ENCODE measurements around the gene ZNF304. TPM values are rescaled to one million over a fixed set of nuclear protein-coding genes. Genes with fewer than 3 reads are reported as not detected.
"Not testable (repeated sequence)": the region's sequence is repeated elsewhere in the genome, so short reads cannot be mapped to it uniquely, and the experiment has no call there.

ZNF304 gene
- polyA plus RNA-seq, 1 donor = 11.1 TPM

DNA sequence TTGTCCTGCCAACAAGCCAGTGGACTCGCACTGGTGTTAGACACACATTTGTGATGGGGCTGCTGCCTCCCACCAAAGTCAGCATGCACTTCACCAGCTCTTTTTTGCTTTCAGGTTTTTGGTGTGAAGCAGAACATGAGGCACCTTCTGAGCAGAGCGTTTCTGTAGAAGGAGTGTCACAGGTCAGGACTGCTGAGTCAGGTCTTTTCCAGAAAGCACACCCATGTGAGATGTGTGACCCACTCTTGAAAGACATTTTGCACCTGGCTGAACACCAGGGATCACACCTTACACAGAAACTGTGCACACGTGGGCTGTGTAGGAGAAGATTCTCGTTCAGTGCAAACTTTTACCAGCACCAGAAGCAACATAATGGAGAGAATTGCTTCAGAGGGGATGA is 4.8 kb downstream of the ZNF304 start:
- Histone ChIP-seq H3K4me3 (ENCODE audit: low read length) (no peak overlapping the region), H3K36me3 (ENCODE audit: control insufficient read depth, insufficient read depth, low read length) (peaks cover 63% of the 10 kb centered on the region), H3K27ac (ENCODE audit: low read length) (no peak overlapping the region), H3K9me3 (ENCODE audit: control insufficient read depth, low read depth, low read length) (no peaks in the 10 kb centered on the region), H3K27me3 (ENCODE audit: control insufficient read depth, insufficient read depth, low read length) (no peaks in the 10 kb centered on the region), H3K4me1 (ENCODE audit: control insufficient read depth, insufficient read depth, low read length) (peaks cover 7% of the 10 kb centered on the region)
- no CpG with 5 or more reads among the region's 4 CpGs for WGBS (ENCODE audit: insufficient coverage, low lambda C conversion rate)
- DNase-seq = no peak

GRCh38 chr19:57357406-57357805 is 6.3 kb downstream of the ZNF304 start:
- peaks cover 63% of the 10 kb centered on the region for H3K36me3 ChIP-seq (ENCODE audit: control insufficient read depth, insufficient read depth, low read length)
- no peaks in the 10 kb centered on the region for H3K9me3 ChIP-seq (ENCODE audit: control insufficient read depth, low read depth, low read length)

GRCh38 chr19:57359300-57359699 is 8.2 kb downstream of the ZNF304 start:
- Histone ChIP-seq H3K9me3 (ENCODE audit: control insufficient read depth, low read depth, low read length) (no peaks in the 10 kb centered on the region), H3K27ac (ENCODE audit: low read length) (no peak overlapping the region), H3K36me3 (ENCODE audit: control insufficient read depth, insufficient read depth, low read length) (peaks cover 49% of the 10 kb centered on the region), H3K4me1 (ENCODE audit: control insufficient read depth, insufficient read depth, low read length) (no peaks in the 10 kb centered on the region), H3K27me3 (ENCODE audit: control insufficient read depth, insufficient read depth, low read length) (no peaks in the 10 kb centered on the region), H3K4me3 (ENCODE audit: low read length) (no peak overlapping the region)
- DNase-seq = no peak

More at GRCh38 chr19:57357406-57357805, 6.3 kb downstream of the ZNF304 start:
- Histone ChIP-seq H3K27me3 (ENCODE audit: control insufficient read depth, insufficient read depth, low read length) (no peaks in the 10 kb centered on the region), H3K27ac (ENCODE audit: low read length) (no peak overlapping the region), H3K4me1 (ENCODE audit: control insufficient read depth, insufficient read depth, low read length) (peaks cover 1% of the 10 kb centered on the region), H3K4me3 (ENCODE audit: low read length) (no peak overlapping the region)
- DNase-seq = no peak
- no CpG with 5 or more reads among the region's 5 CpGs for WGBS (ENCODE audit: insufficient coverage, low lambda C conversion rate)

DNA sequence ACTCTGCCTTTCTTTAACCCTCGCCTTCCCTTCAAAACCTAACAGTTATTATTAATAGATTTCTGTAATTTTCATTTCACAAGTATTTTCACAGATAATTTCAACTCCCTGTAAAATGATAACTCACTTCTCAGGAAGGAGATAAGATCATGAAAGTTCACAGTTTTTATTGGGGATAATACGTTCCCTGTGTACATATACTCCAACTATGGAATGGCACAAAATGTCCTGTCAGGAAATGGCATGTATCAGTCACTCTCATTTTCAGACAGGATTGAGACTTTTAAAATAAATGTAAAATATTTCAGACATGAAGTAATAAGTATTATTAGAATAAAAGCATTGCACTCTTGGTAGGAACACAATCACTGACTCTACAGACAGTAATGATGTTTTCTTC is 11.3 kb downstream of the ZNF304 start:
- WGBS (ENCODE audit: insufficient coverage, low lambda C conversion rate) = 100% methylated on average over 1 of the region's 2 CpGs
- no peaks in the 10 kb centered on the region for H3K4me1 ChIP-seq (ENCODE audit: control insufficient read depth, insufficient read depth, low read length)

GRCh38 chr19:57362997-57363687 is 12.1 kb downstream of the ZNF304 start, which contains the start of the genes TRAPPC2B and ZNF547:
TRAPPC2B (plus strand) TSS chr19:57363551; CDS start chr19:57364834, 1,283 bp downstream.
ZNF547 (plus strand) TSS chr19:57363551; CDS start chr19:57368556, 5,005 bp downstream.
- Histone ChIP-seq H3K27me3 (ENCODE audit: control insufficient read depth, insufficient read depth, low read length) (no peaks in the 10 kb centered on the region), H3K27ac (ENCODE audit: low read length) (peak within 1 kb of the TSS; percentile 93), H3K36me3 (ENCODE audit: control insufficient read depth, insufficient read depth, low read length) (peaks cover 10% of the 10 kb centered on the region), H3K4me3 (ENCODE audit: low read length) (peak within 1 kb of the TSS; percentile 67), H3K4me1 (ENCODE audit: control insufficient read depth, insufficient read depth, low read length) (no peaks in the 10 kb centered on the region), H3K9me3 (ENCODE audit: control insufficient read depth, low read depth, low read length) (no peaks in the 10 kb centered on the region)
- DNase-seq = peak; percentile 100
- no CpG with 5 or more reads among the region's 47 CpGs for WGBS (ENCODE audit: insufficient coverage, low lambda C conversion rate)

More for the DNA sequence above, 11.3 kb downstream of the ZNF304 start:
- Histone ChIP-seq H3K36me3 (ENCODE audit: control insufficient read depth, insufficient read depth, low read length) (peaks cover 18% of the 10 kb centered on the region), H3K9me3 (ENCODE audit: control insufficient read depth, low read depth, low read length) (no peaks in the 10 kb centered on the region), H3K27ac (ENCODE audit: low read length) (peak overlapping the region; percentile 93), H3K27me3 (ENCODE audit: control insufficient read depth, insufficient read depth, low read length) (no peaks in the 10 kb centered on the region), H3K4me3 (ENCODE audit: low read length) (peak overlapping the region; percentile 67)
- DNase-seq = no peak

GRCh38 chr19:57363688-57364181 is 12.7 kb downstream of the ZNF304 start:
- peak in 1 of 2 donors; percentile 55 for DNase-seq
- peaks cover 4% of the 10 kb centered on the region for H3K36me3 ChIP-seq (ENCODE audit: control insufficient read depth, insufficient read depth, low read length)
- no peaks in the 10 kb centered on the region for H3K9me3 ChIP-seq (ENCODE audit: control insufficient read depth, low read depth, low read length)
- WGBS (ENCODE audit: insufficient coverage, low lambda C conversion rate) = no CpG with 5 or more reads among the region's 18 CpGs
- no peaks in the 10 kb centered on the region for H3K4me1 ChIP-seq (ENCODE audit: control insufficient read depth, insufficient read depth, low read length)
- peak overlapping the region; percentile 80 for H3K27ac ChIP-seq (ENCODE audit: low read length)
- peak overlapping the region; percentile 67 for H3K4me3 ChIP-seq (ENCODE audit: low read length)
- no peaks in the 10 kb centered on the region for H3K27me3 ChIP-seq (ENCODE audit: control insufficient read depth, insufficient read depth, low read length)

- Histone ChIP-seq H3K36me3 (ENCODE audit: control insufficient read depth, insufficient read depth, low read length) (peaks cover 2% of the 10 kb centered on the region), H3K4me3 (ENCODE audit: low read length) (no peak overlapping the region), H3K9me3 (ENCODE audit: control insufficient read depth, low read depth, low read length) (no peaks in the 10 kb centered on the region), H3K27ac (ENCODE audit: low read length) (no peak overlapping the region), H3K27me3 (ENCODE audit: control insufficient read depth, insufficient read depth, low read length) (no peaks in the 10 kb centered on the region), H3K4me1 (ENCODE audit: control insufficient read depth, insufficient read depth, low read length) (no peaks in the 10 kb centered on the region)
- DNase-seq = no peak
- WGBS (ENCODE audit: insufficient coverage, low lambda C conversion rate) = 100% methylated on average over 2 of the region's 2 CpGs
Observed at GRCh38 chr19:57366776-57367175, 15.7 kb downstream of the ZNF304 start.

- Histone ChIP-seq H3K27me3 (ENCODE audit: control insufficient read depth, insufficient read depth, low read length) (no peaks in the 10 kb centered on the region), H3K4me1 (ENCODE audit: control insufficient read depth, insufficient read depth, low read length) (no peaks in the 10 kb centered on the region), H3K36me3 (ENCODE audit: control insufficient read depth, insufficient read depth, low read length) (peaks cover 45% of the 10 kb centered on the region), H3K27ac (ENCODE audit: low read length) (no peak overlapping the region), H3K9me3 (ENCODE audit: control insufficient read depth, low read depth, low read length) (peaks cover 17% of the 10 kb centered on the region), H3K4me3 (ENCODE audit: low read length) (no peak overlapping the region)
- DNase-seq = no peak
- WGBS (ENCODE audit: insufficient coverage, low lambda C conversion rate) = 100% methylated on average over 1 of the region's 6 CpGs
Observed at GRCh38 chr19:57374179-57374578, 23.1 kb downstream of the ZNF304 start.

DNA sequence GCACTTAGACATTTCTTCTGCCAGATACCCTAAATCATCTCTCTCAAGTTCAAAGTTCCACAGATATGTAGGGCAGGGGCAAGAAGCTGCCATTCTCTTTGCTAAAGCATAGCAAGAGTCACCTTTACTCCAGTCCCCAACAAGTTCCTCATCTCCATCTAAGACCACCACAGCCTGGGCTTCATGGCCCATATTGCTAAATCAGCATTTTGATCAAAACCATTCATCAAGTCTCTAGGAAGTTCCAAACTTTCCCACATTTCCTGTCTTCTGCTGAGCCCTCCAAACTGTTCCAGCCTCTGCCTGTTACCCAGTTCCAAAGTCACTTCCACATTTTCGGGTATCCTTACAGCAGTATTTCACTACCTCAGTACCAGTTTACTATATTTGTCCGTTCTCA is 23.6 kb downstream of the ZNF304 start:
- not testable (repeated sequence) for H3K27ac ChIP-seq (ENCODE audit: low read length); DNase-seq; H3K4me3 ChIP-seq (ENCODE audit: low read length); H3K4me1 ChIP-seq (ENCODE audit: control insufficient read depth, insufficient read depth, low read length); H3K27me3 ChIP-seq (ENCODE audit: control insufficient read depth, insufficient read depth, low read length)
- 100% methylated on average over 1 of the region's 2 CpGs for WGBS (ENCODE audit: insufficient coverage, low lambda C conversion rate)
- H3K36me3 ChIP-seq (ENCODE audit: control insufficient read depth, insufficient read depth, low read length) = peaks cover 45% of the 10 kb centered on the region
- peaks cover 17% of the 10 kb centered on the region for H3K9me3 ChIP-seq (ENCODE audit: control insufficient read depth, low read depth, low read length)

DNA sequence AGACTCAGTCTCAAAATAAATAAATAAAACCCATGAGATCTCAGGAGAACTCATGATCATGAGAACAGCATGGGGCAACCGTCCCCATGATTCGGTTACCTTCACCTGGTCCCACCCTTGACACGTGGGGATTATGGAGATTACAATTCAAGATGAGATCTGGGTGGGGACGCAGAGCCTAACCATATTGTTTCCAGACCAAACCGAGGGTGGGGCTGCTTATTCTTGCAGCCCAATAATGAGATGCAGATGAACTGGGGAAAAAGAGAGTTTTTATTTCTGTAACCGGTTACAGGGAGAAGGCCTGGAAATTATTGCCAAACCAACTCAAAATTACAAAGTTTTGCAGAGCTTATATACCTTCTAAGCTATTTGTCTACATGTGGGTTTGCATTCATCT is 25.1 kb downstream of the ZNF304 start:
- no peak overlapping the region for H3K27ac ChIP-seq (ENCODE audit: low read length)
- peaks cover 17% of the 10 kb centered on the region for H3K9me3 ChIP-seq (ENCODE audit: control insufficient read depth, low read depth, low read length)
- no peak for DNase-seq
- no peak overlapping the region for H3K4me3 ChIP-seq (ENCODE audit: low read length)
- peaks cover 45% of the 10 kb centered on the region for H3K36me3 ChIP-seq (ENCODE audit: control insufficient read depth, insufficient read depth, low read length)
- no peaks in the 10 kb centered on the region for H3K4me1 ChIP-seq (ENCODE audit: control insufficient read depth, insufficient read depth, low read length)
- 100% methylated on average over 1 of the region's 6 CpGs for WGBS (ENCODE audit: insufficient coverage, low lambda C conversion rate)
- H3K27me3 ChIP-seq (ENCODE audit: control insufficient read depth, insufficient read depth, low read length) = no peaks in the 10 kb centered on the region

All from large intestine (tissue), 3 donors.